ENCODE measurements around the gene IGSF23. TPM values are rescaled to one million over a fixed set of nuclear protein-coding genes. Genes with fewer than 3 reads are reported as not detected.
"Not testable (repeated sequence)": the region's sequence is repeated elsewhere in the genome, so short reads cannot be mapped to it uniquely, and the experiment has no call there.

Gene IGSF23
- total RNA-seq, 4 donors from 2014 or later = not detected

DNA sequence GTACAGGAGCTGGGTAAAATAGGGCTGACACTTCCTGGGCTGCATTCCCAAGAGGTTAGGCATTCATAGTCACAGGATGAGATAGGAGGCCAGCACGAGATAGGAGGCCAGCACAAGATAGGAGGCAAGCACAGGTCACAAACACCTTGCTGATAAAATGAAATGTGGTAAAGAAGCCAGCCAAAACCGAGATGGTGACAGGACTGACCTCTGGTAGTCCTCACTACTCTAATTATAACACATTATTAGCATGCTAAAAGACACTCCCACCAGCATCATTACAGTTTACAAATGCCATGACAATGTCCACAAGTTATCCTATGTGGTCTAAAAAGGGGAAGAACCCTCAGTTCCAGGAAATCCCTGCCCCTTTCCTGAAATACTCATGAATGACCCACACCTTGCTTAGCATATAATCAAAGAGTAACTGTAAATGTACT lies 20.9 kb upstream of the IGSF23 start:
- Histone ChIP-seq H3K9me3 (no peaks in the 10 kb centered on the region), H3K36me3 (no peaks in the 10 kb centered on the region), H3K4me3 (no peak overlapping the region), H3K4me1 (peaks cover 8 to 15% of the 10 kb centered on the region in 2 donors), H3K27me3 (peaks cover 0 to 4% (median 0%) of the 10 kb centered on the region in 3 donors), H3K27ac (no peak overlapping the region)
- intact Hi-C loops (cut with DNase I; ENCODE audit: low total_unique reads) = no loop called here
- TF ChIP-seq, protein P1, sequence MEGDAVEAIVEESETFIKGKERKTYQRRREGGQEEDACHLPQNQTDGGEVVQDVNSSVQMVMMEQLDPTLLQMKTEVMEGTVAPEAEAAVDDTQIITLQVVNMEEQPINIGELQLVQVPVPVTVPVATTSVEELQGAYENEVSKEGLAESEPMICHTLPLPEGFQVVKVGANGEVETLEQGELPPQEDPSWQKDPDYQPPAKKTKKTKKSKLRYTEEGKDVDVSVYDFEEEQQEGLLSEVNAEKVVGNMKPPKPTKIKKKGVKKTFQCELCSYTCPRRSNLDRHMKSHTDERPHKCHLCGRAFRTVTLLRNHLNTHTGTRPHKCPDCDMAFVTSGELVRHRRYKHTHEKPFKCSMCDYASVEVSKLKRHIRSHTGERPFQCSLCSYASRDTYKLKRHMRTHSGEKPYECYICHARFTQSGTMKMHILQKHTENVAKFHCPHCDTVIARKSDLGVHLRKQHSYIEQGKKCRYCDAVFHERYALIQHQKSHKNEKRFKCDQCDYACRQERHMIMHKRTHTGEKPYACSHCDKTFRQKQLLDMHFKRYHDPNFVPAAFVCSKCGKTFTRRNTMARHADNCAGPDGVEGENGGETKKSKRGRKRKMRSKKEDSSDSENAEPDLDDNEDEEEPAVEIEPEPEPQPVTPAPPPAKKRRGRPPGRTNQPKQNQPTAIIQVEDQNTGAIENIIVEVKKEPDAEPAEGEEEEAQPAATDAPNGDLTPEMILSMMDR (IDR thresholded peaks at IDR 0.05 in 4 of 5, conservative IDR thresholded peaks at IDR 0.05 in 1 of 5) = no peak
- no peak for TF ChIP-seq POLR2A (IDR thresholded peaks at IDR 0.05)
- in situ Hi-C loops (cut with MboI; ENCODE audit: low sequenced_read_pairs in 4 of 4) = no loop called here
- ATAC-seq (peak; percentile 25 to 26), DNase-seq (peak; percentile 18 to 26)

DNA sequence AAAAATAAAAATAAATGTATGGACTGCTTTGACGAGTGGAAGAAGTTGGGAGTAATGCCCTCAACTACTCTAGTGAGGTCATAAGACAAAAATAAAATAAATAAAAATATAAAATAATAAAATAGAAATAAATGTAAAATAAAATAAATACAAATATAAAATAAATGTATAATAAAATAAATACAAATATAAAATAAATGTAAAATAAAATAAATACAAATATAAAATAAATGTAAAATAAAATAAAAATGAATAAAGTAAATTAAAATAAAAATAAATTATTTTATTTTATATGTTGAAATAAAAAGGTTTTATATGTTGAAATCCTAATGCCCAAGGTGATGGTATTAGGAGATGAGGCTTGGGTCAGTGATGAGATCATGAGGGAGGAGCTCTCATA lies 20.1 kb upstream of the IGSF23 start:
- peaks cover 0 to 4% (median 0%) of the 10 kb centered on the region in 3 donors for H3K27me3 ChIP-seq
- H3K9me3 ChIP-seq = no peaks in the 10 kb centered on the region
- no peak for DNase-seq
- no peak overlapping the region for H3K4me3 ChIP-seq
- no peak for TF ChIP-seq POLR2A (IDR thresholded peaks at IDR 0.05)
- TF ChIP-seq, protein P1 (IDR thresholded peaks at IDR 0.05 in 4 of 5, conservative IDR thresholded peaks at IDR 0.05 in 1 of 5) = no peak
- peaks cover 7 to 8% of the 10 kb centered on the region in 2 donors for H3K4me1 ChIP-seq
- H3K27ac ChIP-seq = no peak overlapping the region
- ATAC-seq = no peak
- H3K36me3 ChIP-seq = no peaks in the 10 kb centered on the region
- in situ Hi-C loops (cut with MboI; ENCODE audit: low sequenced_read_pairs in 4 of 4) = no loop called here
- intact Hi-C loops (cut with DNase I; ENCODE audit: low total_unique reads) = no loop called here

DNA sequence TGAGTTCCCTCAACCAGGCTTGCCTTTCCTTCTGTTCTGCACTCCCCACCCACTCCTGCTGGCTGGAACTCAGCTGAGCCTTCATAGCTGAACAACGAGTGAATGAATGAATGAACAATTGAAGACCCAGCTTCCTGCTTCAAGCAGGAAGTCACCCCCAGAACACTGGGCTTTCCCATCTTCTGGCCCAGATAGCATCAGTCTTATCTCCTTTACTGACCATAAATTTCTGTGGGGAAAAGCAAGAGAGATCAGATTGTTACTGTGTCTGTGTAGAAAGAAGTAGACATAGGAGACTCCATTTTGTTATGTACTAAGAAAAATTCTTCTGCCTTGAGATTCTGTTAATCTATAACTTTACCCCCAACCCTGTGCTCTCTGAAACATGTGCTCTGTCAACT lies 19.5 kb upstream of the IGSF23 start:
- H3K36me3 ChIP-seq; in situ Hi-C loops (cut with MboI; ENCODE audit: low sequenced_read_pairs in 4 of 4); H3K9me3 ChIP-seq; H3K4me3 ChIP-seq; H3K4me1 ChIP-seq; intact Hi-C loops (cut with DNase I; ENCODE audit: low total_unique reads); ATAC-seq; DNase-seq; H3K27me3 ChIP-seq; H3K27ac ChIP-seq: not testable (repeated sequence)

DNA sequence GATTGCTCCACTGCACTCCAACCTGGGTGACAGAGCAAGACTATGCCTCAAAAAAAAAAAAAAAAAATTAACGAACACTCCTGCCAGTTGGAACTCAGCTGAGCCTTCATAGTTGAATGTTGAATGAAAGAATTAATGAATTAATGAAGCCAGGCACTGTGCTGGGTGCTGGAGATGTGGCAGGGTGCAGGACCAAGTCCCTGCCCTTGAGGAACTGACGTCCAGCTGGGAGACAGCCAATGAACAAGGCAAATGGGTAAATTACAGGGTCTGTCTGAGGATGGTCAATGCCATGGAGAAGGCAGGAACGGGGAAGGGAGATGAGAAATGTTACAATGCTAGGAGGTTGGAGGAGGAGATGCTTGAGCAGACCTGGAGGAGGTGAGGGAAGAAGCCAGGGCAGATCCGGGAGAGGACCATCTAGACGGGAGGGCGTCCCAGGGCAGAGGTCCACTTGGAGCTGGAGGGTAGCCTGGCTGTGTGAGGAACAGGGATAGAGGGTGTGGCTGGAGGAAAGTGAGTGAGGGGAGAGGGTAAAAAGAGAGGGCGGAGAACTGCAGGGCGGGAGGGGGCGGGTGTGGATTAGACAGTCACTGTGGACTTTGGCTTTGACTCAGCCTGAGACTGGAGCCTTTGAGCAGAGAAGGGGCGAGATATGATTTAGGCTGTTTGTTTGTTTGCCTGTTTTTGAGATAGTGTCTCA lies 16.8 kb upstream of the IGSF23 start:
- Histone ChIP-seq H3K4me3 (no peak overlapping the region), H3K27ac (no peak overlapping the region), H3K9me3 (no peaks in the 10 kb centered on the region), H3K27me3 (peaks cover 0 to 4% (median 0%) of the 10 kb centered on the region in 3 donors), H3K4me1 (no peaks in the 10 kb centered on the region), H3K36me3 (no peaks in the 10 kb centered on the region)
- intact Hi-C loops (cut with DNase I; ENCODE audit: low total_unique reads) (no loop called here), in situ Hi-C loops (cut with MboI; ENCODE audit: low sequenced_read_pairs in 4 of 4) (no loop called here)
- ATAC-seq = no peak
- no peak for DNase-seq
- TF ChIP-seq, protein P1 (IDR thresholded peaks at IDR 0.05 in 4 of 5, conservative IDR thresholded peaks at IDR 0.05 in 1 of 5) = no peak

DNA sequence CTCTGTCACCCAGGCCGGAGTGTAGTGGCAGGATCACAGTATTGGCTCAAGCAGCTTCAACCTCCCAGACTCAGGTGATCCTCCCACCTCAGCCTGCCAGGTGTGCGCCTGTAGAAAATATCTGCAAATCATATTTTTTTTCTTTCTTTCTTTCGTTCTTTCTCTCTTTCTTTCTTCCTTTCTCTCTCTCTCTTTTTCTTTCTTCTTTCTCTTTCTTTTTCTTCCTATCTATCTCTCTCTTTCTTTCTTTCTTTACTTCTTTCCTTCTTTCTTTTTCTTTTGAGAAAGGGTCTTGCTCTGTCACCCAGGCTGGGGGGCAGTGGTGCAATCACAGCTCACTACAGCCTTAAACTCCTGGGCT lies 16.3 kb upstream of the IGSF23 start:
- TF ChIP-seq POLR2A (IDR thresholded peaks at IDR 0.05) = no peak
- TF ChIP-seq, protein P1 (IDR thresholded peaks at IDR 0.05 in 4 of 5, conservative IDR thresholded peaks at IDR 0.05 in 1 of 5) = no peak
- no peaks in the 10 kb centered on the region for H3K9me3 ChIP-seq
- H3K4me1 ChIP-seq = no peaks in the 10 kb centered on the region
- in situ Hi-C loops (cut with MboI; ENCODE audit: low sequenced_read_pairs in 4 of 4) = no loop called here
- peaks cover 0 to 4% (median 0%) of the 10 kb centered on the region in 3 donors for H3K27me3 ChIP-seq
- ATAC-seq (no peak), DNase-seq (no peak)
- intact Hi-C loops (cut with DNase I; ENCODE audit: low total_unique reads) = no loop called here
- no peaks in the 10 kb centered on the region for H3K36me3 ChIP-seq
- H3K27ac ChIP-seq = no peak overlapping the region
- H3K4me3 ChIP-seq = no peak overlapping the region

All from gastrocnemius medialis (tissue), 4 donors.